ENCODE measurements around the gene SRF. TPM values are rescaled to one million over a fixed set of nuclear protein-coding genes. Genes with fewer than 3 reads are reported as not detected.

The SRF gene
- total and polyA plus RNA-seq, 2 of the 4 experiments (the other 2 are of a cell fraction) = 20.6 to 56.3 TPM

DNA sequence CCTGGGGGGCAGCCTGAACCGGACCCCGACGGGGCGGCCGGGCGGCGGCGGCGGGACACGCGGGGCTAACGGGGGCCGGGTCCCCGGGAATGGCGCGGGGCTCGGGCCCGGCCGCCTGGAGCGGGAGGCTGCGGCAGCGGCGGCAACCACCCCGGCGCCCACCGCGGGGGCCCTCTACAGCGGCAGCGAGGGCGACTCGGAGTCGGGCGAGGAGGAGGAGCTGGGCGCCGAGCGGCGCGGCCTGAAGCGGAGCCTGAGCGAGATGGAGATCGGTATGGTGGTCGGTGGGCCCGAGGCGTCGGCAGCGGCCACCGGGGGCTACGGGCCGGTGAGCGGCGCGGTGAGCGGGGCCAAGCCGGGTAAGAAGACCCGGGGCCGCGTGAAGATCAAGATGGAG is 636 bp downstream of the SRF start:
- DNase-seq = no peak
- Histone ChIP-seq H4K5ac (ENCODE audit: low read depth, low read length) (peak overlapping the region; percentile 53), H3K4me2 (ENCODE audit: low read depth, low read length) (peak overlapping the region; percentile 27), H4K8ac (ENCODE audit: low read depth in 2 of 2, low read length in 2 of 2) (peak overlapping the region; percentile 86 to 97), H4K20me1 (ENCODE audit: insufficient read depth, low read length) (peaks cover 40% of the 10 kb centered on the region), H2AK9ac (replicated peaks; ENCODE audit: low read depth, low read length, poor library complexity) (peak overlapping the region; percentile 99), H3K4me3 (ENCODE audit: insufficient read depth, low read depth, low read length) (peak overlapping the region; percentile 73), H3K9me3 (ENCODE audit: control insufficient read depth, insufficient read depth, low read length) (no peaks in the 10 kb centered on the region), H2BK120ac (ENCODE audit: low read depth, low read length) (peak overlapping the region; percentile 44; the same call in 1 of the 2 replicates), H3K56ac (ENCODE audit: extremely low read depth, insufficient read depth, low read length) (peak overlapping the region; percentile 96), H4K91ac (ENCODE audit: insufficient read depth, low read depth, low read length) (peak overlapping the region; percentile 100), H2AFZ (replicated peaks; ENCODE audit: low read length, poor library complexity) (peak overlapping the region; percentile 90), H2BK5ac (ENCODE audit: low read depth, low read length, poor library complexity, severe bottlenecking) (peak overlapping the region; percentile 94), H2BK20ac (ENCODE audit: low read depth, low read length) (no peak overlapping the region), H2BK15ac (ENCODE audit: low read depth, low read length) (no peak overlapping the region; the same call in 2 of the 3 replicates), H2AK5ac (ENCODE audit: low read depth, low read length) (peak overlapping the region; percentile 100), H3K9me1 (ENCODE audit: insufficient read depth, low read length) (peaks cover 15% of the 10 kb centered on the region), H3K4me1 (ENCODE audit: control insufficient read depth, insufficient read depth, low read length) (peaks cover 15% of the 10 kb centered on the region), H3K9ac (ENCODE audit: low read depth, low read length) (peak overlapping the region; percentile 99), H3K27ac (ENCODE audit: insufficient read depth, low read length) (peak overlapping the region; percentile 90), H3K14ac (replicated peaks; ENCODE audit: low read depth, low read length) (peak overlapping the region; percentile 99), H3K36me3 (ENCODE audit: control insufficient read depth, insufficient read depth, low read length) (peaks cover 20% of the 10 kb centered on the region), H3K27me3 (ENCODE audit: control insufficient read depth, insufficient read depth, low read length) (no peaks in the 10 kb centered on the region), H3K18ac (ENCODE audit: low read depth, low read length) (peak overlapping the region; percentile 69; the same call in 1 of the 2 replicates), H3K79me1 (ENCODE audit: low read depth in 1 of 2, low read length in 2 of 2) (peaks cover 20 to 37% of the 10 kb centered on the region in 2 experiments), H3K23ac (ENCODE audit: low read depth, low read length) (peak overlapping the region; percentile 97), H3K4ac (ENCODE audit: low read depth, low read length) (peak overlapping the region; percentile 100)
- in situ Hi-C loops (cut with MboI; ENCODE audit: low sequenced_read_pairs) (no loop called here), intact Hi-C loops (cut with micrococcal nuclease) (no loop called here), dilution Hi-C loops (cut with HindIII; ENCODE audit: low sequenced_read_pairs, unreplicated experiment) (no loop called here)
- WGBS, 2 experiments (ENCODE audit: extremely low coverage in 2 of 2, insufficient read length in 1 of 2) = 0% methylated on average over 4 of the region's 57 CpGs; no CpG with 5 or more reads in 1 of the 2 experiments
- TF ChIP-seq RCOR1 (IDR thresholded peaks at IDR 0.05; ENCODE audit: insufficient replicate concordance, low read length) (no peak), MAZ (IDR thresholded peaks at IDR 0.05; ENCODE audit: borderline replicate concordance, low read depth, low read length) (no peak), RFX5 (IDR thresholded peaks at IDR 0.05; ENCODE audit: low read depth, low read length) (no peak)
- TF ChIP-seq, protein P1, sequence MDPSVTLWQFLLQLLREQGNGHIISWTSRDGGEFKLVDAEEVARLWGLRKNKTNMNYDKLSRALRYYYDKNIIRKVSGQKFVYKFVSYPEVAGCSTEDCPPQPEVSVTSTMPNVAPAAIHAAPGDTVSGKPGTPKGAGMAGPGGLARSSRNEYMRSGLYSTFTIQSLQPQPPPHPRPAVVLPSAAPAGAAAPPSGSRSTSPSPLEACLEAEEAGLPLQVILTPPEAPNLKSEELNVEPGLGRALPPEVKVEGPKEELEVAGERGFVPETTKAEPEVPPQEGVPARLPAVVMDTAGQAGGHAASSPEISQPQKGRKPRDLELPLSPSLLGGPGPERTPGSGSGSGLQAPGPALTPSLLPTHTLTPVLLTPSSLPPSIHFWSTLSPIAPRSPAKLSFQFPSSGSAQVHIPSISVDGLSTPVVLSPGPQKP (IDR thresholded peaks at IDR 0.05; ENCODE audit: borderline replicate concordance, low read depth, low read length) = no peak
- CTCF ChIA-PET = interaction anchor here (0.8 kb wide), 1 partner anchor 10 kb away, joined by 6 read pairs; the partner anchor contains the start of gene CUL9
- no TSS peak for BruUV-seq (replicated peaks)
- POLR2A ChIA-PET (ENCODE audit: unreplicated experiment) = interaction anchor here (1.1 kb wide), 1 partner anchor 10 kb away, joined by 6 read pairs; the partner anchor contains the start of gene CUL9
- no peak for ATAC-seq (ENCODE audit: low read depth)

All from IMR-90 (cell line).